ENCODE results near the gene CMC2.

CMC2 gene

DNA sequence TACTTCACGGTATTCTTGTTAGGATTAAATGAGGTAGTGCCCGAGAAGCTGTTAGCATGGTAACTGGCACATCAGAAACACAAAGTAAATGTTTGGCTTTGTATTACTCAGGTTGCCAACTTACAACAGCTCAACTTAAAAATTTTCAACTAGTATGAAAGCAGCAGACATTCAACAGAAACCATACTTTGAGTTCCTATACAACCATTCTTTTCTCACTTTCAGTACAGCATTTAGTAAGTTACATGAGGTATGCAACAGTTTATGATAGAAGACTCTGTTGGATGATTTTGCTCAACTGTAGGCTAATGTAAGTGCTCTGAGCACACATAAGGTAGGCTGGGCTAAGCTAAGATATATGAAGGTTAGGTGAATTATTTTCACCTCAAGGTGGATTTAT is 8.0 kb upstream of the CMC2 start:
- Mint-ChIP-seq H3K36me3 (ENCODE audit: insufficient read depth) (peaks cover 3% of the 10 kb centered on the region), H3K27ac (peak overlapping the region; percentile 1 to 52), H3K27me3 (no peaks in the 10 kb centered on the region), H3K9me3 (no peaks in the 10 kb centered on the region), H3K4me3 (no peak overlapping the region), H3K4me1 (ENCODE audit: low read depth in 2 of 2) (peaks cover 0 to 3% of the 10 kb centered on the region in 2 donors)
- DNase-seq (no peak), ATAC-seq (replicated peaks) (no peak)

DNA sequence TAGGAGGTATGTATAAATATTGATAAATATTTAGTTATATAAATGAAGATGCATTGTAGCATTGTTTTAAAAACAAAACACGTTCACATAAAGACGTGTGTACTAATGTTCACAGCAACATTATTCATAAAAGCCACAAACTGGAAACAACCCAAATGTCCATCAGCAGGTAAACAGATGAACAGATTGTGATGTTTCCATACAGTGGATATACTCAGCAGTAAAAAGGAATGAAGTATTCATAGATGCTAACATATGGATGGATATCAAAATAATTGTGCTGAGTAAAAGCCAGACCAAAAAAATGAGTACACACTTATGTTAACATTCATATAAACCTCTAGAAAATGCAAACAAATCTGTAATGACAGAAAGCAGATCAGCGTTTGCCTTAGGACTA is 6.3 kb upstream of the CMC2 start:
- DNase-seq (no peak), ATAC-seq (replicated peaks) (no peak)
- Mint-ChIP-seq H3K27me3 (no peaks in the 10 kb centered on the region), H3K4me1 (ENCODE audit: low read depth in 2 of 2) (peaks cover 0 to 8% of the 10 kb centered on the region in 2 donors), H3K9me3 (no peaks in the 10 kb centered on the region), H3K27ac (no peak overlapping the region), H3K36me3 (ENCODE audit: insufficient read depth) (peaks cover 8% of the 10 kb centered on the region), H3K4me3 (no peak overlapping the region)

DNA sequence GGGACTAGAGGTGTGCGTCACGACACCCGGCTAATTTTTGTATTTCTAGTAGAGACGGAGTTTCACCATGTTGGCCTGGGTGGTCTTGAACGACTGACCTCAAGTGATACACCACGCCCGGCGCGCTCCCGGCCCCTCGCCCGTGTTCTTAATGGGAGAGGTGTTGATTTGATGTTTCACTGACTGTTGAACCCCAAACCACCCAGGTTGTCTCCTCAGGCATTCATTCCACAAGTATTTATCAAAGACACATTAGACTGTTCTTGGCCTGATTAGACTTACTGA is 1.8 kb upstream of the CMC2 start:
- H3K9me3 Mint-ChIP-seq = no peaks in the 10 kb centered on the region
- peak overlapping the region; percentile 99 for H3K27ac Mint-ChIP-seq
- peaks cover 47% of the 10 kb centered on the region for H3K36me3 Mint-ChIP-seq (ENCODE audit: insufficient read depth)
- peak overlapping the region; percentile 90 to 91 for H3K4me3 Mint-ChIP-seq
- H3K4me1 Mint-ChIP-seq (ENCODE audit: low read depth in 2 of 2) = peaks cover 21 to 30% of the 10 kb centered on the region in 2 donors
- H3K27me3 Mint-ChIP-seq = no peaks in the 10 kb centered on the region
- DNase-seq (no peak), ATAC-seq (replicated peaks) (no peak)

GRCh38 chr16:81006211-81006812 is 373 bp downstream of the CMC2 start:
- Mint-ChIP-seq H3K36me3 (ENCODE audit: insufficient read depth) (peaks cover 44% of the 10 kb centered on the region), H3K27ac (peak overlapping the region; percentile 99), H3K9me3 (no peaks in the 10 kb centered on the region), H3K4me1 (ENCODE audit: low read depth in 2 of 2) (peaks cover 33 to 46% of the 10 kb centered on the region in 2 donors), H3K27me3 (no peaks in the 10 kb centered on the region), H3K4me3 (peak overlapping the region; percentile 90 to 91)
- DNase-seq (peak in 2 of 3 experiments; percentile 60 to 61), ATAC-seq (replicated peaks) (peak; percentile 33)

DNA sequence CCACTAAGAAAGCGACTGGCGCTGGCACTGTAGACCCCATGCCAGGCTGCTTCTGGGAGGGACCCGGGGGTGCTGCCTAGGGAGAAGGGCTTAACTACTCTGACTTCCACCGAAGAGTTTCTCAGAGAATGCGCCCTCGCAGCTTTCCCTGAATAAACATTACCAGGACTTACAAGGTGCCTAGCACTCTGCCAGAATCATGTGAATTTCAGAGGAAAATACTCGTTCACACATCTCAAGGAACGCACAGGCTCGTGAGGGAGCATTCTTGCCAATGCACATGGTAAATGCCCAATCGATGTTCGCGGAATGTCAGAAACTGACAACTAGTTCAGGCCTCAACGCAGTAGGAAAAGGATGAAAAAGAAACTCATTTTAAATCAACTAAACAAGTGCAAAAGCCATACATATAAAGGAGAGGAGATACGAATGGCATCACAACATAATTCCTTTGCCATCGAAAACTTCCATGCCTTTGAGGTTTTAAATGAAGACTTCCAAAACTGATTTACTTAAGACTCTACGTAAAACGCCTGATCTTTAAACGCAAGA is 999 bp downstream of the CMC2 start:
- Mint-ChIP-seq H3K36me3 (ENCODE audit: insufficient read depth) (peaks cover 44% of the 10 kb centered on the region), H3K4me3 (peak overlapping the region; percentile 90 to 91), H3K4me1 (ENCODE audit: low read depth in 2 of 2) (peaks cover 36 to 47% of the 10 kb centered on the region in 2 donors), H3K27me3 (no peaks in the 10 kb centered on the region), H3K9me3 (no peaks in the 10 kb centered on the region), H3K27ac (peak overlapping the region; percentile 99)
- DNase-seq (no peak), ATAC-seq (replicated peaks) (no peak)

GRCh38 chr16:81004646-81005353 is 1.9 kb downstream of the CMC2 start:
- ATAC-seq (replicated peaks) (no peak), DNase-seq (peak; percentile 47 to 54 (median 48))

GRCh38 chr16:81003610-81004460 is 2.9 kb downstream of the CMC2 start:
- DNase-seq (no peak), ATAC-seq (replicated peaks) (no peak)
- Mint-ChIP-seq H3K27me3 (no peaks in the 10 kb centered on the region), H3K27ac (peak overlapping the region; percentile 92 to 99), H3K4me3 (peak overlapping the region; percentile 90 to 91), H3K4me1 (ENCODE audit: low read depth in 2 of 2) (peaks cover 46 to 64% of the 10 kb centered on the region in 2 donors), H3K36me3 (ENCODE audit: insufficient read depth) (peaks cover 44% of the 10 kb centered on the region), H3K9me3 (no peaks in the 10 kb centered on the region)

More at GRCh38 chr16:81004646-81005353, 1.9 kb downstream of the CMC2 start:
- H3K36me3 Mint-ChIP-seq (ENCODE audit: insufficient read depth) = peaks cover 44% of the 10 kb centered on the region
- H3K4me1 Mint-ChIP-seq (ENCODE audit: low read depth in 2 of 2) = peaks cover 39 to 56% of the 10 kb centered on the region in 2 donors
- H3K27ac Mint-ChIP-seq = peak overlapping the region; percentile 92 to 99
- no peaks in the 10 kb centered on the region for H3K27me3 Mint-ChIP-seq
- no peaks in the 10 kb centered on the region for H3K9me3 Mint-ChIP-seq
- peak overlapping the region; percentile 90 to 91 for H3K4me3 Mint-ChIP-seq

DNA sequence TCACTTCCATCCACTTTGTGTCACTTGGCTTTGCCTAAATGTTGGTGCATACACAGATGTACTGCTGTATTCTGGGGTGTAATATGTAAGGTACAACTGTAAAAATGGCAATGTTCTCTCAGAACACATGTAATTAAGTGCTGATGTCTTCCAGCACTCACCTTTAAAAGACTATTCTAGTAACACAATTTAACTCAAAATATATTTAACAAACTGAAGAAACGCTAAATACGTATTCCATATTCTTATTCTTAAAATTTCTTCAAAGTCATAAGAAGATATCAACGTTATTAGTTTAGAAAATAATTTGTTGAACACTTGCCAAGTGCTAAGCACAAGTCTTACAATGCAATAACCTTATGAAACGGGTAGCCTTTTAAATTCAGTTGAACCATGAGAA is 3.6 kb downstream of the CMC2 start:
- H3K36me3 Mint-ChIP-seq (ENCODE audit: insufficient read depth) = peaks cover 39% of the 10 kb centered on the region
- no peaks in the 10 kb centered on the region for H3K9me3 Mint-ChIP-seq
- no peak for ATAC-seq (replicated peaks)
- H3K27ac Mint-ChIP-seq = peak overlapping the region; percentile 2 to 92
- H3K27me3 Mint-ChIP-seq = no peaks in the 10 kb centered on the region
- peaks cover 43 to 68% of the 10 kb centered on the region in 2 donors for H3K4me1 Mint-ChIP-seq (ENCODE audit: low read depth in 2 of 2)
- no peak for DNase-seq
- peak overlapping the region; percentile 90 to 91 for H3K4me3 Mint-ChIP-seq

GRCh38 chr16:81001330-81001729 is 5.4 kb downstream of the CMC2 start:
- Mint-ChIP-seq H3K4me1 (ENCODE audit: low read depth in 2 of 2) (peaks cover 49 to 71% of the 10 kb centered on the region in 2 donors), H3K36me3 (ENCODE audit: insufficient read depth) (peaks cover 22% of the 10 kb centered on the region), H3K9me3 (no peaks in the 10 kb centered on the region), H3K27me3 (no peaks in the 10 kb centered on the region), H3K27ac (no peak overlapping the region), H3K4me3 (no peak overlapping the region)
- ATAC-seq (replicated peaks) (no peak), DNase-seq (no peak)

- DNase-seq = no peak
- peaks cover 47 to 68% of the 10 kb centered on the region in 2 donors for H3K4me1 Mint-ChIP-seq (ENCODE audit: low read depth in 2 of 2)
- H3K9me3 Mint-ChIP-seq = no peaks in the 10 kb centered on the region
- peaks cover 17% of the 10 kb centered on the region for H3K36me3 Mint-ChIP-seq (ENCODE audit: insufficient read depth)
- H3K4me3 Mint-ChIP-seq = no peak overlapping the region
- ATAC-seq (replicated peaks) = no peak
- H3K27ac Mint-ChIP-seq = no peak overlapping the region
- H3K27me3 Mint-ChIP-seq = no peaks in the 10 kb centered on the region
Observed at GRCh38 chr16:81000873-81001272, 5.8 kb downstream of the CMC2 start.

GRCh38 chr16:80997964-80998620 is 8.6 kb downstream of the CMC2 start:
- Mint-ChIP-seq H3K9me3 (no peaks in the 10 kb centered on the region), H3K36me3 (ENCODE audit: insufficient read depth) (peaks cover 6% of the 10 kb centered on the region), H3K27me3 (no peaks in the 10 kb centered on the region), H3K4me1 (ENCODE audit: low read depth in 2 of 2) (peaks cover 37 to 54% of the 10 kb centered on the region in 2 donors), H3K4me3 (peak overlapping the region; percentile 84 to 94), H3K27ac (peak overlapping the region; percentile 94 to 97)
- no peak for ATAC-seq (replicated peaks)
- DNase-seq = no peak

- Mint-ChIP-seq H3K9me3 (no peaks in the 10 kb centered on the region), H3K27ac (peak overlapping the region; percentile 94 to 97), H3K4me3 (peak overlapping the region; percentile 84 to 94), H3K4me1 (ENCODE audit: low read depth in 2 of 2) (peaks cover 34 to 49% of the 10 kb centered on the region in 2 donors), H3K36me3 (ENCODE audit: insufficient read depth) (peaks cover 6% of the 10 kb centered on the region), H3K27me3 (no peaks in the 10 kb centered on the region)
- ATAC-seq (replicated peaks) (peak; percentile 56), DNase-seq (no peak)
Observed at GRCh38 chr16:80997139-80997798, 9.4 kb downstream of the CMC2 start.

All from effector memory CD8-positive, alpha-beta T cell (primary cell).